Measurements from ENCODE around the gene ABCB11.

GRCh38 chr2:169065422-169065821, 34.3 kb upstream of the ABCB11 start:
- no peak for TF ChIP-seq CTCF (IDR thresholded peaks at IDR 0.05; ENCODE audit: poor library complexity, severe bottlenecking)
- no peak for TF ChIP-seq EZH2 (IDR thresholded peaks at IDR 0.05; ENCODE audit: borderline replicate concordance, insufficient read depth, low read length, poor library complexity, severe bottlenecking)
- TF ChIP-seq RAD21 (conservative IDR thresholded peaks at IDR 0.05): no peak
- no peak for TF ChIP-seq TAF1 (IDR thresholded peaks at IDR 0.05; ENCODE audit: low read depth)
- TF ChIP-seq SMC3 (conservative IDR thresholded peaks at IDR 0.05; ENCODE audit: poor library complexity): no peak

Data from neural cell (in vitro differentiated cells).